GM12878 (cell line): Measurements from ENCODE around the gene SLC24A3. TPM values are rescaled to one million over a fixed set of nuclear protein-coding genes. Genes with fewer than 3 reads are reported as not detected.

Experiments used
- ATAC-seq: fragments of 200-7000 bp; cut with Tn5 transposase; 3 replicates; pipeline ENCODE4 v1.9.1; 2020; ENCODE audit warnings: mild to moderate bottlenecking, moderate library complexity
- BruUV-seq: library from RNA; stranded (reverse); fragments of 400-500 nt; replicated peaks from 2 replicates; lab custom pipeline; 2021; lab: Mats Ljungman, UMichigan
- CTCF ChIA-PET: fragments of 300-600 bp; sonication (Branson Sonifier 250); formaldehyde crosslinking; extraction: SDS; loops from one replicate; lab custom pipeline; 2021; ENCODE audit warnings: inconsistent platforms; lab: Yijun Ruan, JAX
- POLR2A ChIA-PET: fragments of 350-600 bp; formaldehyde crosslinking; extraction: SDS; loops from one replicate; lab custom pipeline; 2021; ENCODE audit warnings: inconsistent platforms; lab: Charles Lee
- RAD21 ChIA-PET: fragments of 300-600 bp; sonication (Branson Sonifier 250); formaldehyde crosslinking; loops from one replicate; lab custom pipeline; 2023; ENCODE audit warnings: antibody characterized with exemption; ENCODE audit not compliant: unreplicated experiment; lab: Charles Lee
- SMC1A ChIA-PET: fragments of 300-600 bp; sonication (Branson Sonifier 250); formaldehyde crosslinking; loops from one replicate; lab custom pipeline; 2023; ENCODE audit not compliant: unreplicated experiment, uncharacterized antibody; lab: Charles Lee
- DNase-seq: peaks from one replicate; pipeline ENCODE4 v3.0.0-alpha.2; 2011; ENCODE audit warnings: low read depth, low spot score
- FAIRE-seq: peaks from 3 replicates; lab custom pipeline; 2011; peaks lifted over from hg19 to GRCh38; lab: Jason Lieb, UNC
- H2AFZ ChIP-seq: 2 replicates; pipeline ENCODE4 v1.6.0; 2011; ENCODE audit warnings: low read depth, low read length, control low read depth; ENCODE audit not compliant: control insufficient read depth
- H3K27ac ChIP-seq: 2 replicates; pipeline ENCODE4 v1.5.1; 2011; ENCODE audit warnings: control low read depth; ENCODE audit not compliant: control insufficient read depth, insufficient read depth
- H3K27me3 ChIP-seq, 2 experiments: replicated peaks in 1 of 2; 2 replicates each; pipeline versions ENCODE4 v1.6.0 to v1.6.1; 2011; ENCODE audit warnings: low read length in 1 of 2; ENCODE audit not compliant: control insufficient read depth in 2 of 2, insufficient read depth in 2 of 2
- H3K36me3 ChIP-seq, 2 experiments: 2 replicates each; pipeline ENCODE4 v1.5.1; 2011; ENCODE audit warnings: low read length in 1 of 2; ENCODE audit not compliant: control insufficient read depth in 2 of 2, insufficient read depth in 2 of 2
- H3K4me1 ChIP-seq: 2 replicates; pipeline ENCODE4 v1.6.1; 2011; ENCODE audit warnings: mild to moderate bottlenecking, low read length, moderate library complexity, mixed read lengths; ENCODE audit not compliant: control insufficient read depth, insufficient read depth
- H3K4me2 ChIP-seq: 2 replicates; pipeline ENCODE4 v1.6.0; 2011; ENCODE audit warnings: control low read depth; ENCODE audit not compliant: control insufficient read depth, insufficient read depth
- H3K4me3 ChIP-seq: fragments of 200-600 bp; sonication (generic); 2 replicates; pipeline ENCODE4 v1.5.1; 2016
- H3K79me2 ChIP-seq: 2 replicates; pipeline ENCODE4 v1.6.0; 2011; ENCODE audit warnings: low read length; ENCODE audit not compliant: control insufficient read depth, insufficient read depth
- H3K9ac ChIP-seq: 2 replicates; pipeline ENCODE4 v1.8.0; 2011; ENCODE audit warnings: low read length, control low read depth, mixed read lengths; ENCODE audit not compliant: control insufficient read depth, insufficient read depth
- H3K9me3 ChIP-seq: replicated peaks from 3 replicates; pipeline ENCODE4 v1.5.1; 2011; ENCODE audit warnings: mild to moderate bottlenecking, low read length; ENCODE audit not compliant: control insufficient read depth, insufficient read depth
- H4K20me1 ChIP-seq: 2 replicates; pipeline ENCODE4 v1.6.0; 2011; ENCODE audit not compliant: control insufficient read depth, insufficient read depth
- ASH2L ChIP-seq: fragments of 300-600, 200-600 bp; sonication (generic); IDR thresholded peaks from 2 replicates; pipeline ENCODE4 v1.6.1; 2017; ENCODE audit warnings: low read depth, mild to moderate bottlenecking, borderline replicate concordance
- E2F4 ChIP-seq: IDR thresholded peaks from 2 replicates; pipeline ENCODE4 v1.6.1; 2012; ENCODE audit warnings: low read depth, low read length, improper control_type of control experiment
- E4F1 ChIP-seq: fragments of 450-650 bp; IDR thresholded peaks from 2 replicates; pipeline ENCODE4 v1.6.1; 2018; ENCODE audit warnings: borderline replicate concordance, mild to moderate bottlenecking; ENCODE audit not compliant: partially characterized antibody
- ESRRA ChIP-seq: IDR thresholded peaks from 2 replicates; pipeline ENCODE4 v1.6.1; 2012; ENCODE audit warnings: mild to moderate bottlenecking, low read length, improper control_type of control experiment
- FOXM1 ChIP-seq: IDR thresholded peaks from 2 replicates; pipeline ENCODE4 v1.6.1; 2012; ENCODE audit warnings: low read depth, mild to moderate bottlenecking, inconsistent platforms, low read length, moderate library complexity
- IRF5 ChIP-seq: fragments of 450-650 bp; IDR thresholded peaks from 2 replicates; pipeline ENCODE4 v1.6.1; 2017; ENCODE audit warnings: borderline replicate concordance
- NR2C1 ChIP-seq: fragments of 450-650 bp; IDR thresholded peaks from 2 replicates; pipeline ENCODE4 v1.6.1; 2017; ENCODE audit warnings: antibody characterized with exemption, mild to moderate bottlenecking, moderate library complexity
- RAD21 ChIP-seq: IDR thresholded peaks from 2 replicates; pipeline ENCODE4 v1.6.1; 2011; ENCODE audit warnings: mild to moderate bottlenecking, low read depth, low read length, moderate library complexity; ENCODE audit not compliant: insufficient read depth
- SPI1 ChIP-seq: IDR thresholded peaks from 2 replicates; pipeline ENCODE4 v1.6.1; 2011; ENCODE audit warnings: low read depth, mild to moderate bottlenecking, low read length, moderate library complexity, borderline replicate concordance; ENCODE audit not compliant: insufficient read depth
- WGBS: methylation state at CpG from one replicate; pipeline ENCODE4 v1.1.6; 2016; ENCODE audit warnings: low lambda C conversion rate; ENCODE audit not compliant: insufficient replicate concordance, insufficient coverage; ENCODE audit errors: missing lambda C conversion rate; 5-methylcytosine and 5-hydroxymethylcytosine counted together
- in situ Hi-C: fragments of 300-500 bp; cut with MboI; formaldehyde crosslinking; loops from 9 replicates; pipeline ENCODE4 v1.14.3; 2018; ENCODE audit warnings: mixed read lengths
- intact Hi-C: fragments of 100-400 bp; cut with micrococcal nuclease; formaldehyde crosslinking; loops from one replicate; pipeline ENCODE4 v1.14.2; 2022; ENCODE audit not compliant: unreplicated experiment
- polyA plus RNA-seq, 11 experiments: library from polyadenylated mRNA; depleted of rRNA in 4 of 11; unstranded in 6 of 11; stranded (reverse) in 5 of 11; fragments of >200 nt; fragmentation: Nextera tagmentation in 4 of 11; fragmentation: Illumina TruSeq in 1 of 11; extraction: Ambion mirVana in 4 of 11; extraction: Trizol in 1 of 11; gene quantifications; 1 replicate in 1 of 11; 2 replicates in 10 of 11; pipeline versions ENCODE4 v1.2.1 to v1.2.3, GENCODE V29; 2011 to 2016; ENCODE audit warnings: inconsistent platforms in 2 of 11, missing spikeins in 2 of 11, low read depth in 1 of 11
- total RNA-seq, 4 experiments: library from RNA; depleted of rRNA in 3 of 4; stranded (reverse); fragments of >200 nt in 3 of 4; fragmentation: Illumina TruSeq in 1 of 4; extraction: Trizol in 1 of 4; gene quantifications; 2 replicates each; pipeline versions ENCODE4 v1.2.1 to v1.2.3, GENCODE V29; 2013 to 2021

Gene SLC24A3
- total and polyA plus RNA-seq, 10 of the 15 experiments (the other 5 are each of a cell fraction or from before 2014, with no cell fraction given), result 0.04 TPM; not detected in 9

- Histone ChIP-seq H3K4me3 (no peak overlapping the region), H3K36me3 (no peaks in the 10 kb centered on the region), H3K27ac (no peak overlapping the region), H3K79me2 (no peaks in the 10 kb centered on the region), H2AFZ (no peak overlapping the region), H3K9me3 (no peaks in the 10 kb centered on the region), H4K20me1 (no peaks in the 10 kb centered on the region), H3K9ac (no peak overlapping the region), H3K4me2 (no peak overlapping the region), H3K4me1 (no peaks in the 10 kb centered on the region), H3K27me3 (no peaks in the 10 kb centered on the region)
- TF ChIP-seq SPI1 (0 out of 2 replicates have a peak, but pooled peaks have one; percentile 18), FOXM1 (no peak), E2F4 (no peak)
- DNase-seq (no peak), ATAC-seq (no peak), FAIRE-seq (peak; percentile 41)
- ChIA-PET SMC1A (interaction anchor here (1.0 kb wide), 1 partner anchor 24 kb away, joined by 4 read pairs; no protein-coding TSS in a partner anchor), CTCF (no interaction called here), RAD21 (no interaction called here), POLR2A (no interaction called here)
- intact Hi-C loops (no loop called here), in situ Hi-C loops (no loop called here)
- no TSS peak for BruUV-seq
- 40% methylated on average over 1 of the region's 1 CpG for WGBS
These were observed 344.8 kb downstream of the SLC24A3 start for GRCh38 chr20:19557291-19557690.

GRCh38 chr20:19560881-19561480 lies 348.5 kb downstream of the SLC24A3 start:
- Histone ChIP-seq H4K20me1 (no peaks in the 10 kb centered on the region), H3K4me3 (no peak overlapping the region), H3K27ac (no peak overlapping the region), H3K79me2 (no peaks in the 10 kb centered on the region), H3K27me3 (no peaks in the 10 kb centered on the region), H3K4me2 (no peak overlapping the region), H3K9ac (no peak overlapping the region), H3K36me3 (no peaks in the 10 kb centered on the region), H2AFZ (no peak overlapping the region), H3K4me1 (no peaks in the 10 kb centered on the region), H3K9me3 (no peaks in the 10 kb centered on the region)
- in situ Hi-C loops (no loop called here), intact Hi-C loops (no loop called here)
- ChIA-PET SMC1A (no interaction called here), POLR2A (no interaction called here), RAD21 (no interaction called here), CTCF (interaction anchor here (0.6 to 1.4 kb wide), 4 partner anchors 23 to 69 kb away, joined by 3 to 4 read pairs (median 3); no protein-coding TSS in a partner anchor)
- FAIRE-seq, result no peak
- DNase-seq, result no peak
- ATAC-seq, result no peak
- WGBS, result 39% methylated on average over 8 of the region's 8 CpGs
- BruUV-seq, result no TSS peak
- TF ChIP-seq ESRRA, result no peak
- TF ChIP-seq NR2C1, result no peak
- no peak for TF ChIP-seq ASH2L
- TF ChIP-seq RAD21, result no peak
- TF ChIP-seq IRF5, result no peak
- TF ChIP-seq SPI1, result no peak
- TF ChIP-seq E4F1, result no peak
